NOMO-1 treated with dmso at 0.1 percent for 144 hours (cell line): Measurements from ENCODE around the gene ABCF2.

ENCODE experiments used
- DNase-seq: peaks from one replicate; lab custom pipeline; 2025; ENCODE audit not compliant: unreplicated experiment; lab: John Stamatoyannopoulos, UW

Gene ABCF2

GRCh38 chr7:151252961-151253711 lies 26.1 kb upstream of the ABCF2 start:
- no peak for DNase-seq

- no peak for DNase-seq
These were observed 25.5 kb upstream of the ABCF2 start for GRCh38 chr7:151252561-151252835.

DNA sequence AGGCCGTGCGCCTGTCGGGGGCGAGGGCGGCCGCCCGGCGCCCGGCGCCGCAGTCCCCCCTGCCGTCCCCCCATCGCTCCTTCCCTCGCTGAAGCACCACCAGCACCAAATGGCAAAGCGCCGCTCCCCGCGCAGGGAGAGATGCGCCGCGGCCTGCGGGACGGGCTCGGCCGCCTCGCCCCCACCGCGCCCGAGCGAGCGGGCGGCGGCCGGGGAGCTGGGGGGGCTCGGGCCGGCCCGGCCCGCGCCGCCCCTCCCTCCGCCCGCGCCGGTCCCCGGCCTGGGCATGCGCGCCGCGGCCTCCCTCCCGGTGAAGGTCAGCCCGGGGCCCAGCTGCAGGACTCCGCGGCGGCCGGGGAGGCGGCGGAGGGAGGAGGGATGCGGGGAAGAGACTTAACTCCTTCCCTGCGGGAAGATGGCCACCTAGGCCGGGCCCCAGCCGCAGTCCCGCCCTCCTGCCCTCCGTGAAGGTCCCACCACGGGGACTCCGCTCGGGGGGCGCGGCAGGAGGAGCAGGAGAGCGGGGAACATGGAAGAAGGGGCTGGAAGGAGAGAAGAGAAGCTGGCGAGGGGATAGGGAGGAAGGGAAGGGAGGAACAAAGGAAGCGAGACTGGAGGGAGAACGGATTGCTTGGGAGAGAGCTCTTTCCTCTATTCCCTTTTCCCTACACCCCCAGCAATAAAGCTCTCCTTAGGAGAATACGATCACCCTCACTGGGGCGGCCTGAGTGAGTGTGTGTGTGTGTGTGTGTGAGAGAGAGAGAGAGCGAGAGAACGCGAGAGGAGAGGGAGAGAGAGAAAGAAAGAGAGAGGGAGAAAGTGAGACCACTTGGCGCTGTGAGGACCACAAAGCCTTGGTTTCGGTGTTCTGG lies 24.9 kb upstream of the ABCF2 start:
- DNase-seq = no peak

DNA sequence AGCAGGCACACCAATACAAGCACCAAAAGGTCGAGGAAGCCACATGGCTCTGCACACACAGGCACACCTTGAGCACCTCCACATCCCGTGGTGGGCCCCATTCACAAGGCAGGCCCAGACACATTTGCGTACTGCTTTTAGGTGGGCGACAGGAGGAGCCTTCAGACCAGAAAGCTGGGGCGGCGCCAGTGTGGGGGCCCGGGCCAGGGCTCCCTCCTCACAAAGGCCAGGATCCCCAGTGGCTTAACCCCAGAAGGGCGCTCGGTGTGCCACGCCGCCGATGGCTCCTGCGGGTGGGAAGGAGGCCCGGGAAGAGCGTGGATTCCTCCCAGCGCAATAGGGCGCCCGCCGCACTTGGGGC lies 24.3 kb upstream of the ABCF2 start:
- DNase-seq = no peak

DNA sequence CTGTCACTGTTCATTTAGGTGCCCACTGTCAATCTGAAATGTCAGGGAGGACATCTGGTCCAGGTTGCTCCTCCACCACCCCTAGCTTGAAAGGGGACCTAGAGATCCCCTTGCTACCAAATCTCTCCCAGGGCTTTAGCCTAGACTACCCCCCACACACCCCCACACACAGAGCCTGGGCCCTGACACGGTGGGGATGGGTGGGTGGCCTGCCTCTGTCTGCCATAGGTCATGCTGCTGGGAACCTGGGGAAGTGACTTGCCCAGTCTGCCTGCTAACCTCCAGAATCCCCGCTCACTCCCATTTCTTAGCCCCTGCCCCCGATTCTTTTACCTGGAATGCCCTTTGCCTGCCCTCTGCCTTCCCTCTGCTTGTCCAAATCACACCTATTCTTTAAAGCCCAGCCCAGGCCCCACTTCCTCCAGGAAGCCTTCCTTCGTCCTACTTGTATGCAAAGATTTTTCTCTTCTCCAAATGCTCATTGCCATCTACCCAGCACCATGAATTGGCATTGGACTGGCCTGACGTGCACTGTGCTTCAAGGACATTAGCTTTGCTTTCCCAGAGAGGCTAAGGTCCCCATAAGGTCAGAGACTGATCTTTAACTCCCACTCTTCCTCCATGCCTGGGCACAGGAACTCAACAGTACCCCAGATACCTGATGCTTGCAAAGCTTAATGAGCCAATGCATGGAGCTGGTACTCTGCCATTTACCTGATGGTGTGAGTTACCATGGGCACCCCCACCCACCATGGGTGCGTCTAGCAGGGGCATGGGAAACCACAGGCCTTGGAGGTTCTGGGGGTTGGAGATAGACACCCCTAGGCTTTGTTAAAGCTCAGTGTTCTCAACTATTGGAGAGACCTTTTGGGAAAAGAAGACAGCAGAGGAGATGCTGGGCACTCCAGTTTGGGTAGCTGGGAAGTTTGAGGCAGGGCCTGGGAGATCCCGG lies 23.5 kb upstream of the ABCF2 start:
- DNase-seq = no peak

DNA sequence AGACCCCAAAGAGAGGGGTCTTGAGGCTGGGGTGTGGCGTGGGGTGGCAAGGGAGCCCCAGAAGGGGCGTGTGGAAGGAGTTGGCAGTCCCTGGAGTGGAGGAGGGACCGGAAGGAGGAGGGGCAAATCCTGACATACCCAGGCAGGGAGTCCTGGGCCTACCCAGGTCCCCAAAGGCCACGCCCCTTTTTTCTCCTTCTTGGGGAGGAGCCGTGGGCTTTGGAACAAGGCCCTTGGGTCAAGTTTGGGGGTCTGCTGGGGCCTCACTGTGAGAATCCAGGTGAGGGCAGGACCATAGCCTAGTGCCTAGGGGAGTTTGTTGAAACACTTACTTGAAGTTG lies 22.7 kb upstream of the ABCF2 start:
- DNase-seq = no peak

DNA sequence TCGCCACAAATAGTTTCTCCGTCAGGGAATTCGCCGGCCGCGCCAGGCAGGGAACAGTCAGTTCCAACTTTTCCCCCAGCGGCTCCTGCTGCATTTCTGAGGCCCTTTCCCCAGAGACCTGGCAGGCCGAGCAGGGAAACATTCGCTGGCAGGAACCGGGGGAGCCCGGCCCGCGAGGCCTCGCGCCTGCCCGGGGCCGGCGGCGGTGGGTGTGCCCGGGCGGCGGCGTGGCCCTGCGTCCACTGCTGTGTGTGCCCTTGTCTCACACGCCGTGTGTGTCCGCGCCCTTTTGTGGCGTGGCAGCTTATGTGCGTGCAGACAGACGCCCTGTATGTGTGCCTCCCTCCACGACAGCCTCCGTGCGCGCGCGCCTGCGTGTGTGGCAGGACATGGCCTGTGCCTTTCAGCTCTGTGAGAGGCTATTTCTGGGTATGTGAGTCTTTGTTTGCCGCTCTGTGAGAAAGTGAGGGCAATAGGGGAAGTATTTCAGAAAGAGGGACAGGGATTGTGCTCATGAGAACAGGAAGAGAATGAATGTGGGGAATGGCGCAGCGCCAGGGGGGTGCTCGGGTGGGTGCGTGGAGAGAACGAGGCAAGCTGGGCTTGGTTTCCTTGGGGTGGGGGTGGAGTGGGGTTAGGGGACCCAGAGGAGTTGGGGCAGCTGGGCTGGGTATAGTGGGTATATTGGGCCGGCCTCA lies 22.2 kb upstream of the ABCF2 start:
- no peak for DNase-seq

- no peak for DNase-seq
These were observed 21.5 kb upstream of the ABCF2 start, which contains the start of gene SMARCD3 for GRCh38 chr7:151248346-151249033. Gene SMARCD3 (minus strand): TSS chr7:151248694. CDS start chr7:151248562, 132 bp downstream.

GRCh38 chr7:151247611-151248345 lies 20.8 kb upstream of the ABCF2 start:
- no peak for DNase-seq

DNA sequence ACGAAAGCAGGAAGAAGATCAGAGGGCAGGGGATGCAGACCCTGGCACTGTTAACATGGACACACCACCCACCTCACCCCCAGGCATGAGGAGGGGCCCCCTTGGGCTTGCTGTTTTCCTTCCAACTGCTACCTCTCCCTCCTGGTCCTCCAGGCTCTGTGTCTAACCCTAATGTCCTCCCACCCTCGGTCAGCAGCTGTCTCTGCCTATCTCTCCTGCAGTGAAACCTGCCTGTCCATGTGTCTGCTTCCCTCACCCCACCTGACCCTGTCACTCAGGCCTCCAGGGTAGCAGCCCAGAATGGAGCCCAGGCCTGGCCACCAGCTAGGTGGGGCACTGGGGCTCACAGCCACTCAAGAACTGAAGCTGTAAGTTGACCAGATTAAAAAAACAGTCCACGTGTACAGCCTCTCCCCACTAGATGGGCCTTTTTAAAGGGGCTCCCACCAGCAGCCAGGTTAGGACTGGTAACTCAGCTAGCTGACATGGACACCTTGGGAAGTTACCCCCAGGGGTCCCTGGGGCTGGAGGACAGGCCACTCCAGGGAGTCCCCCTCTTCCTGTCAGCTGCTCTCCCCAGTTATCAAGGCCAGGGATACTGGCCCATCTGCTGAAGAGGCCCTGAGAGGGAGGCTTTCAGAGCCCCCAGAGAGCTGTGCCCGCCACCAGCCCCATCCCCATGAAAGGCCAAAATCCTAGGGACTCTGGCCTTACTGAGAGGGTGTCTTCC lies 20.0 kb upstream of the ABCF2 start:
- no peak for DNase-seq

- DNase-seq = no peak
These were observed 19.3 kb upstream of the ABCF2 start for GRCh38 chr7:151246102-151246850.

GRCh38 chr7:151245360-151246101 lies 18.5 kb upstream of the ABCF2 start:
- no peak for DNase-seq

DNA sequence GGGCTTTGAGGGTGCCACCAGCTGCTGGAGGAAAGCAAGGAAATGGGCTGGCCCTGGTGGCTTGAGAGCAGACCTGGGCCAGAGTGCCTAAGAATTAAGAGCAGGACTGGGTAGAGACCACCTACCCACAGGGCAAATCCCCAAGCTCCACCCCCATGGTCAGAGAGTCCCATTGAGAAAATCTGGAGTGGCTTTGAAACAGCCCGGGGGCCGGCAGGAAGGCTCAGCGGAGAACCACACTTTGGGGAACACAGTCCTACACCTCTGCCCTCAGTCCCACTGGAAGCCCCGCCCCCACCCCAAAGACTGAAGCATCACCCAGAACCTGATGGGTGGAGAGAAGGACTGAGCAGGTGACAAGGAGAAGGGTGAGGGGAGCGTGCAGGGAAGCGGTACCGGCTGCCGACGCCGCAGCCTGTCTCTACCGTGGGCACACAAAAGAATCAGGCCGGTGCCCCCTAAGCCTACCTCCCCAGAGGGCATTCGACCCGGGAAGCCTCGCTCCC lies 17.9 kb upstream of the ABCF2 start:
- no peak for DNase-seq

- no peak for DNase-seq
These were observed 17.3 kb upstream of the ABCF2 start for GRCh38 chr7:151244196-151244840.

DNA sequence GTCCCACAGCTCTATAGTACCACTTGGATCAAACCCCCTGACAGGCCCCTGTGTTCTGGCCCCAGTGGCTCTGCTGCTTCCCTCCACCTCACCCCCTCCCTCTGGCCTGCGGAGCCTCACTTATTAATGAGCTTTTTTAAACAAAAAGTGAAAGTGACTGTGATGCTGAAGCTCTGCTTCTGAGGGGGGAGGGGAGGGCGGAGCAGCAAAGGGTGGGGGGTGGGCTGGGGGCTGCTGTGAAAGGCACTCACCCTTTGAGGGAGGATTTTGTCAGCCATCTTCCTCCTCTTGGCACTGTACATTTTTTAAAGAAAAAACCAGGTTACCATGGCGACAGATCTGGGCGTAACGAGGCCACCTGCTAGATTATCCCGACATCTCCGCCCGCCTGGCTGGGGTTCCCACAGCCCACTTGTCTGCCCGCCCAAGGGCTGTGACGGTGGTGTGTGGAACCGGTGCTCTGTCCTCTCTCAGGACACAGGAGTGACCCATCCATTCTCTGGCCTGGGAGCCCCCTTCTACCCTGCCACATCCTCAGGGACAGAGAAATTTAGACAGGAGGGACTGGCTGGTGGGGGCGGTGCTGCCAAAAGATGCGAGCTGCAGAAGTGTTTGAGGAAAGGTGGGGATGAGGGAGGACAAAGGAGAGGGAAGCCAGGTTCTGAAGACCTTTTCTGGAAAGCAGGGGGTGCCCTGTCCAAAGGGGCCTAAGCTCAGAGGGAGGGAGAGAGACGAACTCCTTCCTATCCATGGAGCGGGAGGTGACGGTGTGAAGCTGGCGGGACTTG lies 16.6 kb upstream of the ABCF2 start:
- no peak for DNase-seq

GRCh38 chr7:151243045-151243349 lies 16.0 kb upstream of the ABCF2 start:
- DNase-seq = no peak
